OCI-LY7 (cell line): Measurements from ENCODE around the gene TMEM255B. TPM values are rescaled to one million over a fixed set of nuclear protein-coding genes. Genes with fewer than 3 reads are reported as not detected.

Source experiments
- BruUV-seq: library from RNA; stranded (reverse); fragments of 400-500 nt; replicated peaks from 2 replicates; lab custom pipeline; 2021; lab: Mats Ljungman, UMichigan
- CTCF ChIA-PET: fragments of 300-600 bp; sonication (Branson Sonifier 250); formaldehyde crosslinking; loops from one replicate; lab custom pipeline; 2022; ENCODE audit warnings: antibody characterized with exemption; ENCODE audit not compliant: unreplicated experiment; lab: Charles Lee
- POLR2A ChIA-PET: fragments of 300-600 bp; sonication (Branson Sonifier 250); formaldehyde crosslinking; loops from one replicate; lab custom pipeline; 2022; ENCODE audit warnings: antibody characterized with exemption; lab: Charles Lee
- DNase-seq: peaks from one replicate; pipeline ENCODE4 v3.0.0-alpha.2; 2015; ENCODE audit warnings: low spot score
- H2AFZ ChIP-seq: fragments of 200-600 bp; sonication (generic), shearing (Covaris generic); 2 replicates; pipeline ENCODE4 v1.6.1; 2014; ENCODE audit warnings: mild to moderate bottlenecking, antibody characterized with exemption, low read length, moderate library complexity
- H3K27ac ChIP-seq: fragments of 200-600 bp; sonication (generic); 2 replicates; pipeline ENCODE4 v1.5.1; 2014; ENCODE audit warnings: mixed run types, low read depth, mild to moderate bottlenecking, moderate library complexity, low read length, inconsistent platforms; ENCODE audit not compliant: poor library complexity, severe bottlenecking
- H3K36me3 ChIP-seq: fragments of 200-600 bp; sonication (generic); 2 replicates; pipeline ENCODE4 v1.6.1; 2014; ENCODE audit warnings: mild to moderate bottlenecking, antibody characterized with exemption, low read length, moderate library complexity, mixed read lengths; ENCODE audit not compliant: insufficient read depth
- H3K4me1 ChIP-seq: fragments of 200-600 bp; sonication (generic); 2 replicates; pipeline ENCODE4 v1.5.1; 2014; ENCODE audit warnings: mild to moderate bottlenecking, low read length; ENCODE audit not compliant: insufficient read depth, poor library complexity, severe bottlenecking
- H3K4me2 ChIP-seq: fragments of 200-600 bp; sonication (generic); 2 replicates; pipeline ENCODE4 v1.6.1; 2014; ENCODE audit warnings: mild to moderate bottlenecking, low read length
- H3K4me3 ChIP-seq: fragments of 200-600 bp; sonication (generic); 2 replicates; pipeline ENCODE4 v1.5.1; 2014; ENCODE audit warnings: mild to moderate bottlenecking, low read depth, low read length; ENCODE audit not compliant: poor library complexity, severe bottlenecking
- H3K79me2 ChIP-seq: fragments of 200-600 bp; sonication (generic); 2 replicates; pipeline ENCODE4 v1.6.1; 2016; ENCODE audit warnings: low read depth, mild to moderate bottlenecking, low read length, moderate library complexity, mixed read lengths; ENCODE audit not compliant: insufficient read depth
- H3K9me2 ChIP-seq: fragments of 200-600 bp; sonication (generic); 2 replicates; pipeline ENCODE4 v1.6.1; 2016; ENCODE audit warnings: mild to moderate bottlenecking, low read length, mixed read lengths; ENCODE audit not compliant: insufficient read depth
- H3K9me3 ChIP-seq: fragments of 200-600 bp; sonication (generic); 2 replicates; pipeline ENCODE4 v1.6.1; 2014; ENCODE audit warnings: mild to moderate bottlenecking, mixed run types, low read length, mixed read lengths
- H4K20me1 ChIP-seq: fragments of 200-600 bp; sonication (generic); 2 replicates; pipeline ENCODE4 v1.6.1; 2014; ENCODE audit warnings: mild to moderate bottlenecking, antibody characterized with exemption, low read length, moderate library complexity, mixed read lengths; ENCODE audit not compliant: insufficient read depth
- EZH2phosphoT487 ChIP-seq: fragments of 200-600 bp; sonication (generic); IDR thresholded peaks from 2 replicates; pipeline ENCODE4 v1.6.1; 2018; ENCODE audit warnings: low read depth, borderline replicate concordance, mild to moderate bottlenecking, mixed run types, antibody characterized with exemption, low read length, moderate library complexity, mixed read lengths
- intact Hi-C: fragments of 100-400 bp; cut with micrococcal nuclease; formaldehyde crosslinking; loops from one replicate; pipeline ENCODE4 v1.10.0; 2022; ENCODE audit not compliant: unreplicated experiment
- total RNA-seq, 2 experiments: library from RNA; depleted of rRNA in 1 of 2; stranded (reverse); fragments of >200 nt in 1 of 2; shearing (Covaris generic) in 1 of 2; gene quantifications; 2 replicates each; pipeline ENCODE4 v1.2.3, GENCODE V29; 2014 to 2022
- TF ChIP-seq, protein P1 (sequence below): fragments of 200-600 bp; sonication (generic); conservative IDR thresholded peaks from 2 replicates; pipeline ENCODE4 v1.5.1; 2014; ENCODE audit warnings: mild to moderate bottlenecking, antibody characterized with exemption, low read length, moderate library complexity, mixed read lengths

Gene TMEM255B
- total RNA-seq, 2 experiments from 2014 or later = 2.6 to 6.8 TPM

DNA sequence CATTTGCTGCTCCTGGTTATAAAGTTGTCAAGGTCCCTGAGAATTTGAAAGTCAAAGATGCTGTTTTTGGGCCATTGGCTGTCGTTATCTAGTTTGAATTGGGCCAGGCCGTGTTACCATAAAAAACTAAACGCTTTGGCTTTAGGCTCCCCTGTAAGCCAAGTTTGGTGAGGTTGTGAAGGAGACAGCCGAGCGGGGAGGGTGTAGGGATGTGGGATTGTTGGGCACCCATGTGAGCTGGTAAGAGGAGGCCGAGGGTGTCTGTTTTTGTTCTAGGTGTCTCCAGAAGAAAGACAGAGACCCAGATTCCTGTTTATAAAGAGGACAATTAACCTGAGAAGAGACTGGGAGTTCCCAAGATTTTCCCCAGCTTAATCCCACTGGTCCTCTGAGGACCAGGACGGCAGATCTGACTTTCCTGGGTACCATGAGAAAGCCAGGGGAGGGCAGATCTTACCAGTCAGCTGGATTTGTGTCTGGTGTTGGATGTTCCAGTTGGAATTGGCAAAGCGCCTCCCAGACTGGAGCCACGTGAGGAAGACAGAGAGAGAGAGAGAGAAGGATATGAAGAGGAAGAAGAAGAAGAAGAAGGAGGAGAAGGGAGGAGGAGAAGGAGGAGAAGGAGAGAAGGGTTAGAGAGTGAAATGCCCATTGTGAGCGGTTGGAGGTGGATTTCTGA, 25.1 kb downstream of the TMEM255B start:
- Histone ChIP-seq H3K4me1 (no peaks in the 10 kb centered on the region), H3K79me2 (no peaks in the 10 kb centered on the region), H3K9me3 (no peaks in the 10 kb centered on the region), H3K9me2 (no peaks in the 10 kb centered on the region), H3K27ac (no peak overlapping the region), H3K4me2 (no peak overlapping the region), H3K4me3 (no peak overlapping the region), H3K36me3 (no peaks in the 10 kb centered on the region), H2AFZ (no peak overlapping the region), H4K20me1 (no peaks in the 10 kb centered on the region)
- BruUV-seq = no TSS peak
- intact Hi-C loops = no loop called here
- ChIA-PET CTCF (no interaction called here), POLR2A (no interaction called here)
- TF ChIP-seq EZH2phosphoT487 = no peak
- TF ChIP-seq, protein P1, sequence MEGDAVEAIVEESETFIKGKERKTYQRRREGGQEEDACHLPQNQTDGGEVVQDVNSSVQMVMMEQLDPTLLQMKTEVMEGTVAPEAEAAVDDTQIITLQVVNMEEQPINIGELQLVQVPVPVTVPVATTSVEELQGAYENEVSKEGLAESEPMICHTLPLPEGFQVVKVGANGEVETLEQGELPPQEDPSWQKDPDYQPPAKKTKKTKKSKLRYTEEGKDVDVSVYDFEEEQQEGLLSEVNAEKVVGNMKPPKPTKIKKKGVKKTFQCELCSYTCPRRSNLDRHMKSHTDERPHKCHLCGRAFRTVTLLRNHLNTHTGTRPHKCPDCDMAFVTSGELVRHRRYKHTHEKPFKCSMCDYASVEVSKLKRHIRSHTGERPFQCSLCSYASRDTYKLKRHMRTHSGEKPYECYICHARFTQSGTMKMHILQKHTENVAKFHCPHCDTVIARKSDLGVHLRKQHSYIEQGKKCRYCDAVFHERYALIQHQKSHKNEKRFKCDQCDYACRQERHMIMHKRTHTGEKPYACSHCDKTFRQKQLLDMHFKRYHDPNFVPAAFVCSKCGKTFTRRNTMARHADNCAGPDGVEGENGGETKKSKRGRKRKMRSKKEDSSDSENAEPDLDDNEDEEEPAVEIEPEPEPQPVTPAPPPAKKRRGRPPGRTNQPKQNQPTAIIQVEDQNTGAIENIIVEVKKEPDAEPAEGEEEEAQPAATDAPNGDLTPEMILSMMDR = no peak
- DNase-seq = no peak

DNA sequence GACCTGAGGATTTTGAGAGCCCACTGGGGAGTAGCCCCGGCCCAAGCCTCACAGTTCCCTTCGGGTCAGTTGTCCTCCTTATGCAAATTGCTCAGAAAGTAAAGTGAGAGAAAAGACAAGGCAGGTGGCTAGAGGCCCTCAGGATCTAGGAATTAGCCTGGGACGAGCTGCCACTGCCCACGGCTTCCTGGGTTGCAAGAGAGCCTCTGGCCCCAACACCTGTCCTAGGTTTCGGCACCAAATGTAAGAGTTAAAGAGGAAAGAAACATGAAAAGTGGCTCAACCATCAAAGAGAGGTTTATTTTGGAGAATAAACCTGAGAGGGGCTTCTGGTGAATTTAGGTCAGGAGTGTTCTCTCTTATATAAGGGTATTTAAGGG, 25.6 kb downstream of the TMEM255B start:
- Histone ChIP-seq H3K27ac (no peak overlapping the region), H3K4me3 (no peak overlapping the region), H2AFZ (no peak overlapping the region), H3K4me2 (no peak overlapping the region), H3K9me2 (no peaks in the 10 kb centered on the region), H3K79me2 (no peaks in the 10 kb centered on the region), H3K9me3 (no peaks in the 10 kb centered on the region), H3K4me1 (no peaks in the 10 kb centered on the region), H4K20me1 (no peaks in the 10 kb centered on the region), H3K36me3 (no peaks in the 10 kb centered on the region)
- TF ChIP-seq EZH2phosphoT487 = no peak
- TF ChIP-seq, protein P1 = no peak
- ChIA-PET CTCF (no interaction called here), POLR2A (no interaction called here)
- BruUV-seq = no TSS peak
- intact Hi-C loops = no loop called here
- no peak for DNase-seq
